Mesenchymal stem cell (in vitro differentiated cells and primary cell): Measurements from ENCODE around the gene KATNBL1.

Source experiments
- DNase-seq: peaks from one replicate; pipeline ENCODE4 v3.0.0-alpha.2; 2013
- H2AFZ ChIP-seq: one replicate; pipeline ENCODE4 v1.6.1; 2013; ENCODE audit warnings: low read depth, mild to moderate bottlenecking, control low read depth, inconsistent platforms, low read length, moderate library complexity
- H2AK5ac ChIP-seq: 2 replicates; pipeline ENCODE4 v1.6.1; 2013; ENCODE audit warnings: low read length, moderate library complexity, mild to moderate bottlenecking, inconsistent platforms; ENCODE audit not compliant: severe bottlenecking
- H2BK120ac ChIP-seq: one replicate; pipeline ENCODE4 v1.6.1; 2013; ENCODE audit warnings: low read depth, mild to moderate bottlenecking, inconsistent platforms, low read length, moderate library complexity
- H2BK12ac ChIP-seq, 2 experiments: one replicate each; pipeline ENCODE4 v1.6.1; 2013; ENCODE audit warnings: inconsistent platforms in 2 of 2, low read length in 2 of 2, mild to moderate bottlenecking in 2 of 2, moderate library complexity in 2 of 2, control low read depth in 1 of 2
- H2BK15ac ChIP-seq: one replicate; pipeline ENCODE4 v1.6.1; 2013; ENCODE audit warnings: mild to moderate bottlenecking, low read depth, inconsistent platforms; ENCODE audit not compliant: poor library complexity, severe bottlenecking
- H2BK5ac ChIP-seq: 2 replicates; pipeline ENCODE4 v1.6.1; 2013; ENCODE audit warnings: low read depth, mild to moderate bottlenecking, low read length, control low read depth, inconsistent platforms; ENCODE audit not compliant: poor library complexity, severe bottlenecking
- H3K14ac ChIP-seq, 2 experiments: one replicate each; pipeline ENCODE4 v1.6.1; 2013; ENCODE audit warnings: inconsistent platforms in 2 of 2, low read length in 2 of 2, control low read depth in 1 of 2, mild to moderate bottlenecking in 1 of 2, moderate library complexity in 1 of 2
- H3K18ac ChIP-seq, 2 experiments: one replicate each; pipeline ENCODE4 v1.6.1; 2013; ENCODE audit warnings: inconsistent platforms in 2 of 2, low read length in 2 of 2, control low read depth in 1 of 2, low read depth in 1 of 2, mild to moderate bottlenecking in 1 of 2
- H3K23ac ChIP-seq, 2 experiments: one replicate each; pipeline ENCODE4 v1.6.1; 2013; ENCODE audit warnings: inconsistent platforms in 2 of 2, low read length in 2 of 2, mild to moderate bottlenecking in 2 of 2, moderate library complexity in 2 of 2, control low read depth in 1 of 2
- H3K27ac ChIP-seq: 2 replicates; pipeline ENCODE4 v1.5.1; 2013; ENCODE audit warnings: mild to moderate bottlenecking, moderate library complexity, low read length, control low read depth, inconsistent platforms; ENCODE audit not compliant: poor library complexity, severe bottlenecking
- H3K27me3 ChIP-seq, 2 experiments: 2 replicates each; pipeline versions ENCODE4 v1.6.1 to v1.7.0; 2013; ENCODE audit warnings: low read length in 2 of 2, mild to moderate bottlenecking in 2 of 2, moderate library complexity in 2 of 2, control low read depth in 1 of 2, inconsistent platforms in 1 of 2; ENCODE audit not compliant: control insufficient read depth in 1 of 2, insufficient read depth in 1 of 2
- H3K36me3 ChIP-seq, 2 experiments: 2 replicates each; pipeline versions ENCODE4 v1.6.1 to v1.7.0; 2013; ENCODE audit warnings: low read length in 2 of 2, control low read depth in 1 of 2, inconsistent platforms in 1 of 2, low read depth in 1 of 2, mild to moderate bottlenecking in 1 of 2; ENCODE audit not compliant: insufficient read depth in 2 of 2, control insufficient read depth in 1 of 2
- H3K4ac ChIP-seq, 2 experiments: one replicate each; pipeline ENCODE4 v1.6.1; 2013; ENCODE audit warnings: inconsistent platforms in 2 of 2, low read length in 2 of 2, mild to moderate bottlenecking in 2 of 2, moderate library complexity in 2 of 2, control low read depth in 1 of 2, low read depth in 1 of 2
- H3K4me1 ChIP-seq: 2 replicates; pipeline ENCODE4 v1.6.1; 2013; ENCODE audit warnings: low read depth, low read length, control low read depth; ENCODE audit not compliant: control insufficient read depth, insufficient read depth
- H3K4me2 ChIP-seq: 2 replicates; pipeline ENCODE4 v1.6.1; 2013; ENCODE audit warnings: low read length, mild to moderate bottlenecking, inconsistent platforms; ENCODE audit not compliant: poor library complexity, severe bottlenecking
- H3K4me3 ChIP-seq, 2 experiments: 2 replicates each; pipeline versions ENCODE4 v1.5.1 to v1.7.0; 2013; ENCODE audit warnings: low read length in 2 of 2, mild to moderate bottlenecking in 2 of 2, control low read depth in 1 of 2, low read depth in 1 of 2; ENCODE audit not compliant: insufficient read depth in 1 of 2
- H3K79me1 ChIP-seq: replicated peaks from 2 replicates; pipeline ENCODE4 v1.6.1; 2013; ENCODE audit warnings: mild to moderate bottlenecking, control low read depth, low read length, inconsistent platforms; ENCODE audit not compliant: poor library complexity, severe bottlenecking
- H3K9ac ChIP-seq: 2 replicates; pipeline ENCODE4 v1.7.0; 2013; ENCODE audit warnings: mild to moderate bottlenecking, low read length, moderate library complexity
- H3K9me3 ChIP-seq: 2 replicates; pipeline ENCODE4 v1.7.0; 2013; ENCODE audit warnings: mild to moderate bottlenecking, low read length; ENCODE audit not compliant: control insufficient read depth
- H4K8ac ChIP-seq: one replicate; pipeline ENCODE4 v1.6.1; 2013; ENCODE audit warnings: inconsistent platforms, mild to moderate bottlenecking, low read length, moderate library complexity
- H4K91ac ChIP-seq: one replicate; pipeline ENCODE4 v1.6.1; 2013; ENCODE audit warnings: mild to moderate bottlenecking, low read length, inconsistent platforms
- WGBS: methylation state at CpG from one replicate; pipeline ENCODE4 v1.1.7; 2013; ENCODE audit warnings: mixed read lengths; 5-methylcytosine and 5-hydroxymethylcytosine counted together

KATNBL1 gene

DNA sequence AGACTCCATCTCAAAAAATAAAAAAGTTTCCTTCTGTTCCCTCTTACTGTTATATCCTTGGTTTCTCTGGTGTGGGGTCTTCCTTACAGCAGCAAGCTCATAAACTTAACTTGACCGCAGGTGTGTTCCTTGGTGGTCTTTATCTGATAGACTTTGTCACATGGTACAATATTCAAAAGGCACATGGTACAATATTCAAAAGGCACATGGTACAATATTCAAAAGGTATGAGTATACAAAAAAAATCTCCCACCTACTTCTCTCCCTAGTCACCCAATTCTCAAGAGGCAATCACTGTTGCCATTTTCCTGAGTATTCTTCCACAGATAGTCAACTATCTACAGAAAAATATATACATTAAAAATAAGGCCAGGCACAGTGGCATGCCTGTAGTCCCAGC, 103.5 kb downstream of the KATNBL1 start:
- H3K4ac ChIP-seq = no peak overlapping the region
- H3K9ac ChIP-seq = no peak overlapping the region
- 83% methylated on average over 1 of the region's 1 CpG for WGBS
- H3K27me3 ChIP-seq = no peaks in the 10 kb centered on the region
- H3K14ac ChIP-seq = no peak overlapping the region
- H3K18ac ChIP-seq = no peak overlapping the region
- H4K8ac ChIP-seq = no peak overlapping the region
- no peak overlapping the region for H2AFZ ChIP-seq
- no peak overlapping the region for H2AK5ac ChIP-seq
- H2BK12ac ChIP-seq = no peak overlapping the region
- no peaks in the 10 kb centered on the region for H3K4me1 ChIP-seq
- H3K4me2 ChIP-seq = no peak overlapping the region
- no peak overlapping the region for H3K23ac ChIP-seq
- DNase-seq = no peak
- H2BK5ac ChIP-seq = no peak overlapping the region
- H3K4me3 ChIP-seq = no peak overlapping the region
- no peak overlapping the region for H4K91ac ChIP-seq
- H3K9me3 ChIP-seq = no peaks in the 10 kb centered on the region
- peaks cover 0 to 8% of the 10 kb centered on the region in 2 experiments for H3K36me3 ChIP-seq
- H3K79me1 ChIP-seq = peaks cover 14% of the 10 kb centered on the region
- H2BK15ac ChIP-seq = no peak overlapping the region
- H2BK120ac ChIP-seq = no peak overlapping the region
- no peak overlapping the region for H3K27ac ChIP-seq

DNA sequence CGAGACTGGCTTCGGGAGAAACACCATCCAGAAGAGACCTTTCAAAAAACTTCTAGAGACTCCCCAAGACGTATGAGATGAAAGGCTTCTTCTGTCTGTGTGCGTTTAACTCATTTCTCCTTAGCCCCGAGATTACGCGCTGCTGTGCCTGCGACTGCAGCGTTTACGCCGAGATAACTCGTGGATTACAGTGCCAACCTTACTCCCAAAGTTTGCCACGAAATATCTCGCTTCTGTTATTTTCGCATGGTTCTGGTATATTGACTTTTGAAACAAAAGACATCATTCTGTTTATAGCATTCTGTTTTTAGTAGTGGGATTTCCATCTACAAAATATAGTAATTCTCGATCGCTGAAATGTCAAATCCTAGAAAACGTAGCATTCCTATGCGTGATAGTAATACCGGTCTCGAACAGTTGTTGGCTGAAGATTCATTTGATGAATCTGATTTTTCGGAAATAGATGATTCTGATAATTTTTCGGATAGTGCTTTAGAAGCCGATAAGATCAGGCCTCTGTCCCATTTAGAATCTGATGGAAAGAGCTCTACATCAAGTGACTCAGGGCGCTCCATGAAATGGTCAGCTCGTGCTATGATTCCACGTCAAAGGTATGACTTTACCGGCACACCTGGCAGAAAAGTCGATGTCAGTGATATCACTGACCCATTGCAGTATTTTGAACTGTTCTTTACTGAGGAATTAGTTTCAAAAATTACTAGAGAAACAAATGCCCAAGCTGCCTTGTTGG, 107.5 kb downstream of the KATNBL1 start:
- H3K23ac ChIP-seq = no peak overlapping the region
- H3K79me1 ChIP-seq = peaks cover 14% of the 10 kb centered on the region
- no peak overlapping the region for H2BK12ac ChIP-seq
- peak overlapping the region; percentile 31 for H3K4me2 ChIP-seq
- no peak overlapping the region for H3K4ac ChIP-seq
- no peak overlapping the region for H4K8ac ChIP-seq
- no peak overlapping the region for H2BK120ac ChIP-seq
- peaks cover 0 to 8% of the 10 kb centered on the region in 2 experiments for H3K36me3 ChIP-seq
- peak overlapping the region; percentile 51 to 100 for H3K4me3 ChIP-seq
- peaks cover 2% of the 10 kb centered on the region for H3K4me1 ChIP-seq
- H2BK5ac ChIP-seq = no peak overlapping the region
- peak overlapping the region; percentile 51 for H3K27ac ChIP-seq
- no peak overlapping the region for H2AK5ac ChIP-seq
- H3K9me3 ChIP-seq = no peaks in the 10 kb centered on the region
- H2BK15ac ChIP-seq = no peak overlapping the region
- no peak for DNase-seq
- no peak overlapping the region for H4K91ac ChIP-seq
- H3K14ac ChIP-seq = no peak overlapping the region
- H3K9ac ChIP-seq = peak overlapping the region; percentile 100
- no peak overlapping the region for H2AFZ ChIP-seq
- H3K18ac ChIP-seq = peak overlapping the region in 1 of 2 experiments; percentile 64
- H3K27me3 ChIP-seq = no peaks in the 10 kb centered on the region
- 39% methylated on average over 26 of the region's 29 CpGs for WGBS

DNA sequence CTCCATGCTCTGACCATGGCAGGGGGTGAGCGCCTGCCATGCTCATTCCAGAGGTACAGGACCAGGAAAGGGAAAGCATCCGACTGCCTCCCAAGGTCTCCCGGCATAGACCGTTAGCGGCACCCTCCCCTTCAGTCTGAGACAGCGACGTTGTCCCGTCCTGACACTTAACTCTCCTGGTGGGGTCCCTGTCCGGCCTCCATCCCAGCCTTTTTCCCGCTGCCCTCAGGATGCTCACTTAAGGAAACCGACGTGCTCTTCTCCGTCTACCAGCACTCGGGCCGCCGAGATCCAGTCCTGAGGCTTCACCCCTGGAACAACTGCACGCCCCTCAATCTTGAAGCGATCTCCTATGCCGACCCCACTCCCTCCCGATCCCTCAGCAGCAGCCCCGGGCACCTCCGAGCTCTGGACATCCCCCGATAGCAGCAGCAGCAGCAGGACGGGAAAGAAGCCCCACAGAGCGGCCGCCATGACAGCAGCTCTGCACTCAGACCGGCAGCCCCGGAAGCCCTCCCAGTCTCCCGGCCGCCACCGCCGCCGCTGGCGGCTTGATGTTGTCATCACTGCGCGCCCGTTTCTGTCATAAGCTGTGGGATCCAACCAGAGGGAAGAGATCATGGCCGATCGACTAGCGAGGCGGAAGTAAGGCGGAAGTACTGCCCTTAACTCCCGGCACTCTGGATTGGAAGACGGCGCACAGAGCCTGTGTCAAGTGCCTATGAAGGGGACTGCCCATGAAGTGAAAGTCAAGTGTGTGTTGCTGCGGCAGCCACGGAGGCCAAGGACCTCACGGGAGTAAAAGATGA, 108.3 kb downstream of the KATNBL1 start, which contains the start of the genes EMC7 and PGBD4:
EMC7 (minus strand) TSS at position 497 of the 809 bp plus-strand sequence; CDS start at position 474, 23 bp downstream.
PGBD4 (plus strand) TSS at position 718 of the 809 bp plus-strand sequence. CDS start 449 bp downstream, outside the sequence.
- H3K27me3 ChIP-seq = no peaks in the 10 kb centered on the region
- under 1% methylated on average over 48 of the region's 48 CpGs for WGBS
- peak within 1 kb of the TSS; percentile 77 for H4K91ac ChIP-seq
- H2AK5ac ChIP-seq = no peak within 1 kb of the TSS
- peak within 1 kb of the TSS in 1 of 2 experiments; percentile 71 for H3K14ac ChIP-seq
- H3K18ac ChIP-seq = peak within 1 kb of the TSS; percentile 64 to 92
- peak within 1 kb of the TSS; percentile 73 for H2AFZ ChIP-seq
- H2BK15ac ChIP-seq = peak within 1 kb of the TSS; percentile 82
- peak within 1 kb of the TSS; percentile 77 to 100 for H3K4me3 ChIP-seq
- H3K23ac ChIP-seq = no peak within 1 kb of the TSS
- peaks cover 0 to 8% of the 10 kb centered on the region in 2 experiments for H3K36me3 ChIP-seq
- peak within 1 kb of the TSS; percentile 66 for H3K27ac ChIP-seq
- no peaks in the 10 kb centered on the region for H3K9me3 ChIP-seq
- no peak within 1 kb of the TSS for H2BK12ac ChIP-seq
- peaks cover 2% of the 10 kb centered on the region for H3K4me1 ChIP-seq
- H4K8ac ChIP-seq = peak within 1 kb of the TSS; percentile 86
- peak within 1 kb of the TSS; percentile 75 for H3K4me2 ChIP-seq
- peak within 1 kb of the TSS; percentile 39 for H2BK120ac ChIP-seq
- H2BK5ac ChIP-seq = no peak within 1 kb of the TSS
- peak within 1 kb of the TSS; percentile 100 for H3K9ac ChIP-seq
- H3K4ac ChIP-seq = peak within 1 kb of the TSS; percentile 57 to 72
- DNase-seq = peak; percentile 100
- H3K79me1 ChIP-seq = peaks cover 14% of the 10 kb centered on the region

DNA sequence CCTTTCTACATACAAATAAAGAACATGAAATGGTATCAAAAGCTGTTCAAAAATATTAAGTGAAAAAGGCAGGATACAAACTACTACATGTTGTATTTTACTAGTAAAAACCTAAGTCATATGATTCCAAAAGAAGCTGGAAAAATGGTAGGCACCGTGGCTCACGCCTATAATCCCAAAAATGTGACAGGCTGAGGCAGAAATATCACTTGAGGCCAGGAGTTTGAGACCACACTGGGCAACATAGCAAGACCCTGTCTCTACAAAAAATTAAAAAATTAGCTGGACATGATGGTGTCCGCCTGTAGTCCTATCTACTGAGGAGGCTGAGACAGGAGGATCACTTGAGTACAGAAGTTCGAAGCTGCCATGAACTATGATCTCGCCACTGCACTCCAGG, 110.0 kb downstream of the KATNBL1 start:
- peaks cover 2 to 16% of the 10 kb centered on the region in 2 experiments for H3K36me3 ChIP-seq
- H3K4me3 ChIP-seq = peak overlapping the region in 1 of 2 experiments; percentile 100
- no peak overlapping the region for H3K14ac ChIP-seq
- WGBS = 99% methylated on average over 5 of the region's 5 CpGs
- H4K91ac ChIP-seq = no peak overlapping the region
- H3K18ac ChIP-seq = no peak overlapping the region
- H2BK5ac ChIP-seq = no peak overlapping the region
- H2BK12ac ChIP-seq = no peak overlapping the region
- H3K27me3 ChIP-seq = no peaks in the 10 kb centered on the region
- H2BK15ac ChIP-seq = no peak overlapping the region
- H3K79me1 ChIP-seq = peaks cover 15% of the 10 kb centered on the region
- H2BK120ac ChIP-seq = no peak overlapping the region
- peaks cover 2% of the 10 kb centered on the region for H3K4me1 ChIP-seq
- no peak overlapping the region for H3K23ac ChIP-seq
- no peak overlapping the region for H3K27ac ChIP-seq
- H2AFZ ChIP-seq = no peak overlapping the region
- DNase-seq = no peak
- H3K4me2 ChIP-seq = no peak overlapping the region
- no peak overlapping the region for H4K8ac ChIP-seq
- H3K9ac ChIP-seq = peak overlapping the region; percentile 100
- H3K9me3 ChIP-seq = no peaks in the 10 kb centered on the region
- no peak overlapping the region for H2AK5ac ChIP-seq
- H3K4ac ChIP-seq = no peak overlapping the region
